DMS79 (cell line): ENCODE results near the gene TMEM167A.
A peak's percentile ranks its signal among the peaks of the same experiment; 100 is the strongest.

Experiments used
- DNase-seq: peaks from one replicate; lab custom pipeline; 2025; lab: John Stamatoyannopoulos, UW

Gene TMEM167A

GRCh38 chr5:83076742-83077661, at the start of gene TMEM167A, which contains the start of gene XRCC4:
Gene TMEM167A (minus strand): TSS chr5:83077394. CDS start chr5:83077323, 71 bp downstream.
Gene XRCC4 (plus strand): TSS chr5:83077547. CDS start chr5:83104920, 27,373 bp downstream.
- DNase-seq: peak; percentile 91

DNA sequence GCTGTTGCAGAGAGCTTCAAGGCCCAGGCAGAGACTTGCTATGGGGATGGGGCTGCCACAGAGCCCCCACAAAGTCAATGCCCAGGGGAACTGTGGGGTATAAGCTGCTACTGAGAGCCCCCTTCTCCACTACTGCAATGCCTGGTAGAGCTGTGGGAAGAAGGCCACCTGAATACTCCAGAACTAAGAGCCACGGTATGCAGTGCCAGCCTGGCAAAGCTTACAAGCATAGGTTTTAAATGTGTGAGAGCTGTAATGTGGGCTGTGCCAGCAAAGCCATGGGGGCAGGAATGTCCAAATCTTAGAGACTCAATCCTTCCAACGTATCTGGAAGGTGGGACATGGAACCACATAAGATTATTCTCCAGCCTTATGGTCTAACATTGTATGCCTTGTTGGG, 49.3 kb upstream of the TMEM167A start:
- no peak for DNase-seq

- DNase-seq: no peak
These were observed 48.4 kb upstream of the TMEM167A start for GRCh38 chr5:83125560-83125959.

- DNase-seq: no peak
These were observed 47.4 kb upstream of the TMEM167A start for GRCh38 chr5:83124593-83124992.

GRCh38 chr5:83118976-83119375, 41.8 kb upstream of the TMEM167A start:
- DNase-seq: no peak

GRCh38 chr5:83118471-83118870, 41.3 kb upstream of the TMEM167A start:
- no peak for DNase-seq

DNA sequence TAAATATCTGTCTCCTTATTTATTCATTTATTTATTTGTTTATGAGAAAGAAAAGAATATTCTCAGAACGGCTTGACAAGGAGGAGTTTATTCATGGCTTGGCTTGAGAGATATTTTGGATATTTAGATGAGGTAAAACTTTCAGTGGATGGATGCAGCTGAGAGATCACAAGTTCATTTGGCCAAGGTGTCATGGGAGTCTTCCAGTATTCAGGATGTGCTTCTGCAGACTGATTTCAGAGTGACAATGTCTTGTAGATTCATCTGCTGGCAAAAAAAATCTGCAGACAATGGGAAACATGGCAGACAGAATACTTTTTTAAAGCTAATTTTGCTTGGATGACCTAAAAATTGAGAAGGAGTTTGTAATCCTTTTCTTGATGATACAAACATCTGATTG, 38.6 kb upstream of the TMEM167A start:
- no peak for DNase-seq

DNA sequence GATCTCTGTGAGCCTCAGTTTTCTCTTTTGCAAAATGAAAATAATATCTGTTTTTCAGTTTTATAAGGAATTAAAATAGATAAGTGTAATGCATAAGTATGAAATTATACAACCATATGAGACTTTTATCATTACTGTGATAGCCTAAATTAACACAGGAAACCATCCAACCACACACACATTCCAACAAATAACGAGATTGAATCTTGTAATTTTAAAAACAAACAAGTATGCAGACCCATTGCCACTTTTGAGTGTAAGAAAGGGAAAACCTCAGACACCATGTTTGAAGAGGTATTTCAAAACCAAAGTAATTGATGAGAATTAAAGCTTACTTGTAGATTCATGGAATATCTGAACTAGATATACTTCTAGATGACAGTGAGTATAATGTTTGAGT, 32.2 kb upstream of the TMEM167A start:
- DNase-seq: no peak

DNA sequence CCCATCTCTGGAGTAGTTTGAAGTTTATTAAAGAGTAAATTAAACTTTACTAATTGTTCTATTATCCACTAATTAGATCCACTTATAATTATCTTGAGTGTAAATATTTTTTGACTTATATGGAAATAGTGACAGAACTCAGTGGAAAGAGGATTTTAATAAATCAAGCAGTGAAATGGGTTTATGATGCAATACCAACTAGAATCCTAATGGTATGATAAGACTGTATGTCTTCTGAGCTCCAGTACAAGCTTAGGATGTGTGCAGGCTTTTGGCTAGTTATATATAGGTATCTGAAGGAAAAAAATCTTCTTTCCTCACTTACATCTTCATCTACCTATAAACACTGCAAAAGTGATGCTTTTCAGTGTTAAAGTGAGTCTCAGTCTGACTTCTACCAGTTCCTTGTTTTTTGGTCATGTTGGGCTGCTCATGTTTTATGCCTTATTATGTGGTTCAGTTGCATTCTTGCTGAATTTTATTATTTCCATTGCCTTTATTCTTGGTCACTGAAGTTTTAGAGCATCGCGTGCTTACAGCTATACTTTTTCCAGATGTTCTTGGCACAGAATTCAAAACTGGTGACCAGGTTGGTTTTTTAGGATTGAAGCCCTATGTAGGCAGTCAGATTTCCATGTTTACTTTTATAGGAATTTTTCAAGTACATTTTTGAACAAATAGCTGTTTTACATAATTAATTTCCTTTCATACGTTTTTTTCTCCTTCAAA, 30.7 kb upstream of the TMEM167A start:
- DNase-seq: no peak

GRCh38 chr5:83104021-83104420, 26.8 kb upstream of the TMEM167A start:
- DNase-seq: no peak

- DNase-seq: no peak
These were observed 25.3 kb upstream of the TMEM167A start for GRCh38 chr5:83102364-83102980.

GRCh38 chr5:83101514-83101913, 24.3 kb upstream of the TMEM167A start:
- no peak for DNase-seq

DNA sequence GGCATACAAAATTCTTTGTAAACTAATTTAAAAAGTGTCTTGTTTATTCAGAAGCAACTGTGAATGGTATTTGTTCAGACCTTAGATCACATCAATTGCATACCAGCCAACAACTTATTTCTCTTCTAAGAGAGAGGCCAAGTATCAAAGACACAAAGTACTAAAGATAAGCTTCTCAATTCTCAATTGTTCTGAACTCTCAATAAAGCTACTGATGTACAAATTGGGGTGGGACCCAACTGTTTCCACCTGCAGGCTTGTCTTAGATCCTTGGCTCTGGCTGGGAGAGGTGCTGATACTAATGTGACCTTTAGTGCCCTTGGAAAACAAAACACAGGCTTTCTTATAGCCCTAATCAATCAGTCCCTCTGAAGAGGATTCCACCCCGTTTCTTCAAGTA, 22.3 kb upstream of the TMEM167A start:
- DNase-seq: no peak

DNA sequence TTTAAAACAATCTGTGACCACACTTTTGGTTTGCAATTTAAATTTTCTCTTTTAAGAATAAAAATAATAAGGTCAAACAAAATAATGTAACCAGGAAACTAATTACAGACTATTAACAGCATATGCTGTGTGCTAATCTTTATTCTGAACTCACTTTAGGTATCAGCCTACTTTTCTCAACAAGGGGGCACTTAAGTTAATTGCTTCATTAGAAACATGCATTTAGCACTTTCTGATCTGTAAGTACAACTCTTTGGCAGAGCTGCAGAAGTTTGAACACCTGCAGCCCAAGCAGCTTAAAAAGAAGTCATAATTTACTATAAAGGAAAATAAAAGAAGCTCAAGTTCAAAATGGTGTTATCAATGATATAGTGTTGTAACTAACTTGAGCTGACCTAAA, 21.8 kb upstream of the TMEM167A start:
- no peak for DNase-seq

DNA sequence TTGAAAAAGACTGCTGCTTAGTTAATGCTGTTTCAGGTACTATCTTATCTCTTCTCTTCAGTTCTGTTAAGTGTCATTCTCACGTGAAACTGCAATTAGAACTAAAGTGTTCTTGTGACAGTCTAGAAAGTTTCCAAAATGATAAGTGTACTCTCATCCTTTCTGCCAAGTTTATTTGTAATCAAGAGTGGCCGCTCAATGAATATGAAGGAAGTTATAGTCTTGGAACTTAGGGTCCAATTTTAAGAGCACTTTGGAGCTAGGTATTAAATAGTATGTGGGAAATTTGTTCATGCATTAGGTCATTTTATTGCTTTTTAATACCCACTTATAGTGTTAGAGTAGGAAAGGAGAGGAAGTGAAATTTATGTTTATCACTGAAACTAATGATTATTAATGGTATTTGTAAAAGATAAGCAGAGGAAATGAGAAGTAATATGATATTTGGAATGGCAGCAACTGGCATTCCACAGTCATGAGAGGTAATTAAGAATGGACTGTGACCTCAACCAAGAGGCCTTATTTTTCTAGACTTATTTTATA, 20.6 kb upstream of the TMEM167A start:
- peak; percentile 35 for DNase-seq

GRCh38 chr5:83096660-83097339, 19.6 kb upstream of the TMEM167A start:
- DNase-seq: no peak

DNA sequence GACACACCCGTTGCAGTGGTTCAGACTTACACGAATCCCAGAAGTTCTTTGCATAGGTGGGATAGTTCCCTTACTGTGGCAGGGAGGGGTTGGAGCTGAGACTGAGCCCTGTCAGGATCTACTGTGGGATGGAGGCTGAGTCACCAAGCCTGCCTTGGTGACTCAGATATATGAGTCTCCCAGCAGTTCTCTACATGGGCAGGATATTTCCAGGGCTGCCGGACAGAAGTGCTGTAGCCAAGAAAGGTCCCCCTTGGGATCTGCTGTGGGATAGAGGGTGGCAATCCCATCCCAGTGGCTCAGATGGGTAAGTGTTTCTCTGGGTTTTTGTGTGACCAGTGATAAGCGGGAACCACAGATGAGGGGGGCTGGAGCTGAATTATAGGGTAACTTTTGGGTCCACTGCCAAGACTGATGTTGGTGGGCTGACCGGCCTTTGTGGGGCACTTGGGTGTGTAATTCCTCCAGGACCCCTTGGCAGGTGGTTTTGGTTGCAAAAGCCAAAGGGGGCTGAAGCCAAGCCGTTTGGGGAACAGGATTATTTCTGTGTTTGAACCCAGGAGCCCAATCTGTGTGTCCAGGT, 18.9 kb upstream of the TMEM167A start:
- DNase-seq: no peak

- no peak for DNase-seq
These were observed 18.2 kb upstream of the TMEM167A start for GRCh38 chr5:83095163-83095956.

GRCh38 chr5:83093692-83094091, 16.5 kb upstream of the TMEM167A start:
- no peak for DNase-seq

DNA sequence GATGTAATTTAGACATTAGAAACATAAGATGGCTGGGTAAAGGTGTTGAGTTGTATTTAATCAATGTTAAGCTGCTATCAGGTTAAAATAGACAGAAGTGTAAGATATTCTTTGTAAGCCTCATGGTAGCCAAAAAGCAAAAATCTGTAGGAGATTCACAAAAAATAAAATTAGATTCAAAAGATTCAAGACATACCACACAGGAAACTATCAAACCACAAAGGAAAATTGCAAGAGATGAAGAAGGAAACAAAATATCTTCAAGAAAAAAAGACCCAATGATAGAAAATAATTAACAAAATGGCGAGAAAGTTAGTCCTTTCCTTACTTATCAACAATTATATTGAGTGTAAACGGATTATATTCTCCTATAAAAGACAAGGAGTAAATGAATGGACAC, 15.4 kb upstream of the TMEM167A start:
- no peak for DNase-seq

DNA sequence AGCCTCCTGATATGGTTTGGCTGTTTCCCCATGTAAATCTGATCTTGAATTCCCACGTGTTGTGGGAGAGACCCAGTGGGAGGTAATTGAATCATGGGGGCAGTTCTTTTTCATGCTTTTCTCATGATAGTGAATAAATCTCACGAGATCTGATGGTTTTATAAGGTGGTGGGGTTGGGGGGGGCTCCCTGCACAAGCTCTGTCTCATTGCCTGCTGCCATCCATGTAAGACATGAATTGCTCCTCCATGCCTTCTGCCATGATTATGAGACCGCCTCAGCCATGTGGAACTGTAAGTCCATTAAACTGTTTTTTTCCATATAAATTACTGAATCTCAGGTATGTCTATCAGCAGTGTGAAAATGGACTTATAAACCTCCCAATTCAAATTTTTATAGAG, 13.0 kb upstream of the TMEM167A start:
- no peak for DNase-seq
